Measurements from ENCODE around the gene ZNF790. TPM values are rescaled to one million over a fixed set of nuclear protein-coding genes. Genes with fewer than 3 reads are reported as not detected.

The ZNF790 gene
- total and polyA plus RNA-seq, 2 of the 8 experiments (the other 6 are each of a cell fraction or from before 2014, with no cell fraction given) = 1.7 to 7.2 TPM

DNA sequence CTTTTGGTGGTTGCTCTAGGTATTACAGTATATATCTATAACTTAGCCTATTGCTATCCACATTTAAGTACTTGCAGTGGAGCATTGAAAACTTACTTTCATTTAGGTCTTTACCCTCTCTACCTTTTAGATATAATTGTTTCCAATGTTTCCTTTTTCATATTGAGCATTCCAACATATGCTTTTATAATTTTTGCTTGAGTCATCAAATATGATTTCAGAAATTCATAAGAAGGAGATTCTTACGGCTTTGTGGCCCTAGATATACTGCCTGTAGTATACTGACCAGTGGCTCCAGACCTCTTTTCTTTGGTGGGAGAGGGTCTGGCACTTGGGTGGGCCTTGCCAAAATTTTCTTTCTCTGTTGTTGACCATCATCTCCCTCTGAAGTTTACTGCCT is 32.8 kb downstream of the ZNF790 start:
- Histone ChIP-seq H2AFZ (ENCODE audit: low read length) (no peak overlapping the region), H4K20me1 (replicated peaks in 1 of 2; ENCODE audit: control insufficient read depth in 1 of 2, insufficient read depth in 2 of 2, low read length in 2 of 2) (no peaks in the 10 kb centered on the region), H3K56ac (replicated peaks; ENCODE audit: insufficient read length, low read depth, low read length) (no peak overlapping the region), H4K8ac (ENCODE audit: extremely low read depth, insufficient read depth, low read length) (no peak overlapping the region), H3K9ac (replicated peaks in 1 of 4; ENCODE audit: extremely low read depth in 1 of 4, low read depth in 3 of 4, low read length in 3 of 4) (no peak overlapping the region), H4K91ac (replicated peaks; ENCODE audit: insufficient read length, low read length) (no peak overlapping the region), H3K4ac (replicated peaks; ENCODE audit: insufficient read length, low read depth, low read length) (no peak overlapping the region), H3K27ac (ENCODE audit: low read depth, low read length) (no peak overlapping the region), H4K5ac (ENCODE audit: insufficient read length, low read depth, low read length) (no peak overlapping the region), H3K4me1 (replicated peaks in 1 of 4; ENCODE audit: control insufficient read depth in 3 of 4, insufficient read depth in 4 of 4, low read length in 3 of 4) (no peaks in the 10 kb centered on the region), H2AK5ac (ENCODE audit: low read depth, low read length) (no peak overlapping the region), H2BK120ac (replicated peaks; ENCODE audit: low read depth, low read length) (no peak overlapping the region), H3K23ac (ENCODE audit: insufficient read length) (no peak overlapping the region), H2BK20ac (ENCODE audit: low read length) (no peak overlapping the region), H3K14ac (ENCODE audit: insufficient read length) (no peak overlapping the region), H2BK12ac (ENCODE audit: low read depth, low read length) (no peak overlapping the region), H3K18ac (ENCODE audit: extremely low read depth, low read length) (no peak overlapping the region), H3K4me2 (ENCODE audit: insufficient read depth in 1 of 2, low read depth in 2 of 2, low read length in 2 of 2) (no peak overlapping the region), H3K36me3 (ENCODE audit: control insufficient read depth in 2 of 4, insufficient read depth in 4 of 4, low read length in 3 of 4) (peaks cover 0 to 34% (median 8%) of the 10 kb centered on the region in 4 experiments; a peak in 4 of 8 replicates), H3K4me3 (ENCODE audit: extremely low read depth in 1 of 4, insufficient read depth in 2 of 4, low read depth in 3 of 4, low read length in 4 of 4) (no peak overlapping the region), H3K23me2 (ENCODE audit: low read depth, low read length) (no peaks in the 10 kb centered on the region), H3K79me2 (ENCODE audit: control insufficient read depth in 1 of 2, insufficient read depth in 2 of 2, low read length in 2 of 2) (peaks cover 0 to 43% of the 10 kb centered on the region in 2 experiments; a peak in 2 of 4 replicates), H2BK5ac (ENCODE audit: low read depth, low read length) (no peak overlapping the region), H3K79me1 (ENCODE audit: low read depth, low read length) (peaks cover 2% of the 10 kb centered on the region; the same call in 1 of the 2 replicates), H2BK15ac (ENCODE audit: low read length) (no peak overlapping the region), H3K27me3 (replicated peaks in 1 of 4; ENCODE audit: control insufficient read depth in 3 of 4, extremely low read depth in 1 of 4, insufficient read depth in 3 of 4, low read length in 3 of 4) (no peaks in the 10 kb centered on the region), H3K9me3 (ENCODE audit: insufficient read depth in 2 of 2, low read depth in 1 of 2, low read length in 1 of 2) (peaks cover 18 to 37% of the 10 kb centered on the region in 2 experiments)
- DNase-seq (ENCODE audit: low read depth in 1 of 2, low spot score in 2 of 2) (no peak), FAIRE-seq (no peak)
- 100% methylated on average over 1 of the region's 1 CpG; no CpG with 5 or more reads in 1 of the 2 experiments for WGBS, 2 experiments (ENCODE audit: extremely low coverage in 1 of 2, insufficient coverage in 1 of 2, insufficient read length in 1 of 2, insufficient replicate concordance in 2 of 2, low coverage in 1 of 2, low lambda C conversion rate in 2 of 2, missing lambda C conversion rate in 1 of 2)
- POLR2A ChIA-PET (ENCODE audit: partially characterized antibody) = interaction anchor here (1.5 kb wide), 1 partner anchor 8 kb away, joined by 8 read pairs; no protein-coding TSS in a partner anchor
- CTCF ChIA-PET (ENCODE audit: partially characterized antibody) = no interaction called here
- TF ChIP-seq, protein P1, sequence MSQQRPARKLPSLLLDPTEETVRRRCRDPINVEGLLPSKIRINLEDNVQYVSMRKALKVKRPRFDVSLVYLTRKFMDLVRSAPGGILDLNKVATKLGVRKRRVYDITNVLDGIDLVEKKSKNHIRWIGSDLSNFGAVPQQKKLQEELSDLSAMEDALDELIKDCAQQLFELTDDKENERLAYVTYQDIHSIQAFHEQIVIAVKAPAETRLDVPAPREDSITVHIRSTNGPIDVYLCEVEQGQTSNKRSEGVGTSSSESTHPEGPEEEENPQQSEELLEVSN (IDR thresholded peaks at IDR 0.05) = no peak
- TF ChIP-seq JUN (IDR thresholded peaks at IDR 0.05; ENCODE audit: low read depth, low read length) = no peak

Measured in H1 (cell line).